ENCODE measurements around the gene LPP.

DNA sequence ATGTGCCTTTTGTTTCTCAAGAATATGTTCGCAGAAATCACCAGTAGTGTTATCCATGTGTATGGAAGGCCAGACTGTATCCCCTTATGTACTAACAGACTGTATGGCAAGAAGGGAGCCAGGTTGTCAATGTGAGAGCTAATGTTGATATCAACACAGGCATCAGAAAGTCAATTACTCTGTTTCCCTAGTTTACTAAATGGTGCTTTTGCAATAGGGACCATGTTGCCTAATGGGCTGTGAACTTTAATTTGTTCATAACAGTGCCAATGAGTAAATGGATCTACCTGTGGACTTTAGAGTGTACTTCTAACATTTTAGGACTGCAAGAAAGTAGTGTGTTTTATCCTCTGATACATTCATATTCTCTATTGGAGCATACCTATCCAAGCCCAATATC is 586.1 kb downstream of the LPP start:
- TF ChIP-seq SIN3A (IDR thresholded peaks at IDR 0.05; ENCODE audit: borderline replicate concordance, low read depth, low read length) = no peak
- TF ChIP-seq CREB1 (IDR thresholded peaks at IDR 0.05) = no peak
- no peak for TF ChIP-seq CREB1 (CRISPR knock-in tag; IDR thresholded peaks at IDR 0.05)
- TF ChIP-seq TP53 (CRISPR knock-in tag; conservative IDR thresholded peaks at IDR 0.05) = no peak
- no peak for TF ChIP-seq KDM5B (CRISPR knock-in tag; IDR thresholded peaks at IDR 0.05; ENCODE audit: borderline replicate concordance)
- no peak for TF ChIP-seq MEIS1 (CRISPR knock-in tag; IDR thresholded peaks at IDR 0.05; ENCODE audit: borderline replicate concordance)
- TF ChIP-seq, protein P1, sequence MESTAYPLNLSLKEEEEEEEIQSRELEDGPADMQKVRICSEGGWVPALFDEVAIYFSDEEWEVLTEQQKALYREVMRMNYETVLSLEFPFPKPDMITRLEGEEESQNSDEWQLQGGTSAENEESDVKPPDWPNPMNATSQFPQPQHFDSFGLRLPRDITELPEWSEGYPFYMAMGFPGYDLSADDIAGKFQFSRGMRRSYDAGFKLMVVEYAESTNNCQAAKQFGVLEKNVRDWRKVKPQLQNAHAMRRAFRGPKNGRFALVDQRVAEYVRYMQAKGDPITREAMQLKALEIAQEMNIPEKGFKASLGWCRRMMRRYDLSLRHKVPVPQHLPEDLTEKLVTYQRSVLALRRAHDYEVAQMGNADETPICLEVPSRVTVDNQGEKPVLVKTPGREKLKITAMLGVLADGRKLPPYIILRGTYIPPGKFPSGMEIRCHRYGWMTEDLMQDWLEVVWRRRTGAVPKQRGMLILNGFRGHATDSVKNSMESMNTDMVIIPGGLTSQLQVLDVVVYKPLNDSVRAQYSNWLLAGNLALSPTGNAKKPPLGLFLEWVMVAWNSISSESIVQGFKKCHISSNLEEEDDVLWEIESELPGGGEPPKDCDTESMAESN (CRISPR knock-in tag; conservative IDR thresholded peaks at IDR 0.05) = no peak
- no peak for TF ChIP-seq POLR2A (IDR thresholded peaks at IDR 0.05; ENCODE audit: insufficient read depth in 1 of 2, low read depth in 2 of 2, low read length in 2 of 2)
- TF ChIP-seq SUZ12 (IDR thresholded peaks at IDR 0.05; ENCODE audit: low read depth, low read length) = no peak
- TF ChIP-seq, protein P2, sequence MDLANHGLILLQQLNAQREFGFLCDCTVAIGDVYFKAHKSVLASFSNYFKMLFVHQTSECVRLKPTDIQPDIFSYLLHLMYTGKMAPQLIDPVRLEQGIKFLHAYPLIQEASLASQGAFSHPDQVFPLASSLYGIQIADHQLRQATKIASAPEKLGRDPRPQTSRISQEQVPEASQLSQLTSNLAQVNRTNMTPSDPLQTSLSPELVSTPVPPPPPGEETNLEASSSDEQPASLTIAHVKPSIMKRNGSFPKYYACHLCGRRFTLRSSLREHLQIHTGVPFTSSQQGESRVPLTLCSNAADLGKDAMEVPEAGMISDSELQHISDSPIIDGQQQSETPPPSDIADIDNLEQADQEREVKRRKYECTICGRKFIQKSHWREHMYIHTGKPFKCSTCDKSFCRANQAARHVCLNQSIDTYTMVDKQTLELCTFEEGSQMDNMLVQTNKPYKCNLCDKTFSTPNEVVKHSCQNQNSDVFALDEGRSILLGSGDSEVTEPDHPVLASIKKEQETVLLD (CRISPR knock-in tag; IDR thresholded peaks at IDR 0.05; ENCODE audit: low read depth) = no peak
- no peak for TF ChIP-seq ZNF850 (CRISPR knock-in tag; conservative IDR thresholded peaks at IDR 0.05)
- no peak for TF ChIP-seq KMT2B (CRISPR knock-in tag; IDR thresholded peaks at IDR 0.05)
